Right lobe of liver (tissue), 4 donors: ENCODE data around the gene ADGRL3.

ENCODE experiments used
- POLR2A ChIP-seq: fragments of 450-650 bp; IDR thresholded peaks from one replicate; pipeline ENCODE4 v1.6.1; 2017; ENCODE audit warnings: antibody characterized with exemption, mild to moderate bottlenecking
- TF ChIP-seq, protein P1 (sequence below), 4 donors: fragments of 200-600 bp in 3 of 4; fragments of 450-650 bp in 1 of 4; IDR thresholded peaks; one replicate each; pipeline versions ENCODE4 v1.5.1 to v1.8.0; 2016 to 2022; ENCODE audit warnings: antibody characterized with exemption in 4 of 4, mild to moderate bottlenecking in 2 of 4
- donor health status: DM: no; HTN: no; CAD: no.
- donor health status: DM: no; HTN: no; CAD: no.
- donor health status: DM: no; HTN: yes; CAD: no.

DNA sequence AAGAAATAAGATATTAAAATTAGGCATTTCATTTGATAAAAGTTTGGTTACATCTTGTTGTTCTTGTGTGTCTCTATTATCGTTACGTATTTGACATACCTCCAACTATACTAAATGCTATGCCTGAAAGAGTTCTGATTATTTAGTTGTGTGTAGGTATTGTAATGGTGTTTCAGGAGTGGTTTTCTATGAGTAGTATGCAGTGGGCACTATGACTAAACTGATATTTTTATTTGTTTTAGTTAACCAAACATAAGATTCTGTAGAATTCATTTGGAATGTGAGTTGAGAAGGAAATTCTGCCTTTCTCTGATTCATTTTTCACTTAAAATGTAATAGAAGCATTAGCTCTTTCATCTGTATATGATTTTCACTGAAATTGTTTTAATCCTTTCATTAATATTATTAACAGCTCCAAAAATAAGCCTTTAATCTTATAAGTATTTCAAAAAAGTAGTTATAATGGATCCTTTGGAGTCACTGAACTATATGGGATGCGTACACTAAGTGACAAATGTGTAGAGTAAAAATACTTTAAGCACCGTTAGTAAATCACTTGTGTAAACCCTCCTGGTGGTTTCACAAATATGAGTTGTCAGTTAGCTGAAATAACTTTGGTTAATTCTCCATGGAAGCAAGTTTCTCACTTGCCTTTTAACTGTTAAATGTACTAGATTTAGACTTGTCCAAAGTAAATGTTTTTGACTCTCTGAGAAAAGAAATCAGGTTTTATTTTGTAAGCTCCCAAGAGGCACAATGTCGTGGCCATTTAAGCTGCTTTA, 388.7 kb downstream of the ADGRL3 start:
- TF ChIP-seq, protein P1, sequence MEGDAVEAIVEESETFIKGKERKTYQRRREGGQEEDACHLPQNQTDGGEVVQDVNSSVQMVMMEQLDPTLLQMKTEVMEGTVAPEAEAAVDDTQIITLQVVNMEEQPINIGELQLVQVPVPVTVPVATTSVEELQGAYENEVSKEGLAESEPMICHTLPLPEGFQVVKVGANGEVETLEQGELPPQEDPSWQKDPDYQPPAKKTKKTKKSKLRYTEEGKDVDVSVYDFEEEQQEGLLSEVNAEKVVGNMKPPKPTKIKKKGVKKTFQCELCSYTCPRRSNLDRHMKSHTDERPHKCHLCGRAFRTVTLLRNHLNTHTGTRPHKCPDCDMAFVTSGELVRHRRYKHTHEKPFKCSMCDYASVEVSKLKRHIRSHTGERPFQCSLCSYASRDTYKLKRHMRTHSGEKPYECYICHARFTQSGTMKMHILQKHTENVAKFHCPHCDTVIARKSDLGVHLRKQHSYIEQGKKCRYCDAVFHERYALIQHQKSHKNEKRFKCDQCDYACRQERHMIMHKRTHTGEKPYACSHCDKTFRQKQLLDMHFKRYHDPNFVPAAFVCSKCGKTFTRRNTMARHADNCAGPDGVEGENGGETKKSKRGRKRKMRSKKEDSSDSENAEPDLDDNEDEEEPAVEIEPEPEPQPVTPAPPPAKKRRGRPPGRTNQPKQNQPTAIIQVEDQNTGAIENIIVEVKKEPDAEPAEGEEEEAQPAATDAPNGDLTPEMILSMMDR (IDR thresholded peaks at IDR 0.05) = no peak
- TF ChIP-seq POLR2A = no peak
